K562 (cell line): Measurements from ENCODE around the gene PLPP7. TPM values are rescaled to one million over a fixed set of nuclear protein-coding genes. Genes with fewer than 3 reads are reported as not detected.

Experiments used
- BCL6 ChIP-seq: fragments of 250-450 bp; sonication (Bioruptor Pico); IDR thresholded peaks from 2 replicates; pipeline ENCODE4 v1.4.0; 2020
- CHD4 ChIP-seq: fragments of 200-600 bp; sonication (generic); IDR thresholded peaks from 3 replicates; pipeline ENCODE4 v1.6.1; 2012; ENCODE audit warnings: low read depth, mild to moderate bottlenecking, mixed read lengths, low read length, inconsistent platforms; ENCODE audit not compliant: insufficient read depth, insufficient replicate concordance, poor library complexity, severe bottlenecking
- FOXK1 ChIP-seq: sonication (generic); formaldehyde crosslinking; IDR thresholded peaks from 2 replicates; pipeline ENCODE4 v1.8.0; 2022; ENCODE audit warnings: missing genetic modification reagents, mild to moderate bottlenecking, borderline replicate concordance
- FOXM1 ChIP-seq, 2 experiments: fragments of 450-650 bp in 1 of 2; sonication (generic) in 1 of 2; formaldehyde crosslinking in 1 of 2; IDR thresholded peaks; 2 replicates each; pipeline versions ENCODE4 v1.6.1 to v1.9.0; 2017 to 2022; ENCODE audit warnings: low read depth in 2 of 2, mild to moderate bottlenecking in 2 of 2, missing genetic modification reagents in 1 of 2, moderate library complexity in 1 of 2
- NR1H2 ChIP-seq: sonication (generic); formaldehyde crosslinking; IDR thresholded peaks from 2 replicates; pipeline ENCODE4 v1.4.0; 2020; ENCODE audit warnings: mild to moderate bottlenecking, missing genetic modification reagents
- PML ChIP-seq: IDR thresholded peaks from 2 replicates; pipeline ENCODE4 v1.6.1; 2012; ENCODE audit warnings: low read length, inconsistent platforms
- POLR3A ChIP-seq: IDR thresholded peaks from 2 replicates; pipeline ENCODE4 v1.6.1; 2011; ENCODE audit warnings: borderline replicate concordance, mild to moderate bottlenecking, moderate library complexity; ENCODE audit not compliant: insufficient read length, insufficient read depth; ENCODE audit errors: extremely low read depth
- U2AF2 ChIP-seq: fragments of 200-400 bp; formaldehyde crosslinking; optimal IDR thresholded peaks from 2 replicates; pipeline ENCODE3; 2017; ENCODE audit warnings: low read depth, mild to moderate bottlenecking, low read length
- ZNF668 ChIP-seq: fragments of 250-450 bp; sonication (Bioruptor Pico); IDR thresholded peaks from 2 replicates; pipeline ENCODE4 v1.8.0; 2022; ENCODE audit warnings: mild to moderate bottlenecking, inconsistent platforms
- polyA plus RNA-seq, 8 experiments: library from polyadenylated mRNA; depleted of rRNA in 4 of 8; stranded (reverse) in 5 of 8; unstranded in 3 of 8; fragments of >200 nt; fragmentation: Nextera tagmentation in 2 of 8; fragmentation: Illumina TruSeq in 1 of 8; extraction: Ambion mirVana in 2 of 8; extraction: Trizol in 1 of 8; gene quantifications; 2 replicates each; pipeline versions ENCODE4 v1.2.1 to v1.2.3, GENCODE V29; 2011 to 2014; ENCODE audit warnings: inconsistent platforms in 1 of 8, missing spikeins in 1 of 8
- total RNA-seq, 7 experiments: library from RNA; depleted of rRNA in 6 of 7; stranded (reverse); fragments of >200 nt in 6 of 7; fragmentation: Illumina TruSeq in 2 of 7; extraction: Trizol in 2 of 7; gene quantifications; 2 replicates each; pipeline versions ENCODE4 v1.2.1 to v1.2.3, GENCODE V29; 2011 to 2021; ENCODE audit warnings: low replicate concordance in 1 of 7
- TF ChIP-seq, protein P1 (sequence below): sonication (generic); formaldehyde crosslinking; IDR thresholded peaks from 2 replicates; pipeline ENCODE4 v1.8.1; 2023; ENCODE audit warnings: mild to moderate bottlenecking, missing genetic modification reagents
- TF ChIP-seq, protein P2 (sequence below): fragments of 250-450 bp; sonication (Bioruptor Pico); IDR thresholded peaks from 2 replicates; pipeline ENCODE4 v1.4.0; 2020
- TF ChIP-seq, protein P3 (sequence below), 3 experiments: IDR thresholded peaks in 2 of 3; conservative IDR thresholded peaks in 1 of 3; 2 replicates each; pipeline ENCODE4 v1.5.1; 2011 to 2012; ENCODE audit warnings: low read length in 3 of 3, mild to moderate bottlenecking in 3 of 3, control low read depth in 2 of 3, improper control_type of control experiment in 1 of 3, inconsistent platforms in 1 of 3, low read depth in 1 of 3, mixed read lengths in 1 of 3, moderate library complexity in 1 of 3; ENCODE audit not compliant: insufficient read depth in 2 of 3
- TF ChIP-seq, protein P4 (sequence below), 2 experiments: fragments of 450-650 bp in 1 of 2; sonication (generic) in 1 of 2; formaldehyde crosslinking in 1 of 2; IDR thresholded peaks in 1 of 2; conservative IDR thresholded peaks in 1 of 2; 2 replicates each; pipeline versions ENCODE4 v1.6.1 to v1.8.1; 2016 to 2023; ENCODE audit warnings: mild to moderate bottlenecking in 2 of 2, moderate library complexity in 2 of 2, inconsistent platforms in 1 of 2, missing genetic modification reagents in 1 of 2
- TF ChIP-seq, protein P5 (sequence below): fragments of 450-650 bp; IDR thresholded peaks from 2 replicates; pipeline ENCODE4 v1.6.1; 2016; ENCODE audit warnings: low read depth, mild to moderate bottlenecking, moderate library complexity
- TF ChIP-seq, protein P6 (sequence below): fragments of 200-400 bp; formaldehyde crosslinking; IDR thresholded peaks from 2 replicates; pipeline ENCODE4 v1.6.1; 2017; ENCODE audit warnings: mild to moderate bottlenecking, low read depth, low read length, moderate library complexity

The PLPP7 gene
- total and polyA plus RNA-seq, 9 of the 15 experiments (the other 6 are each of a cell fraction or from before 2014, with no cell fraction given), result 0.09 to 0.93 (median 0.18) TPM; not detected in 4

DNA sequence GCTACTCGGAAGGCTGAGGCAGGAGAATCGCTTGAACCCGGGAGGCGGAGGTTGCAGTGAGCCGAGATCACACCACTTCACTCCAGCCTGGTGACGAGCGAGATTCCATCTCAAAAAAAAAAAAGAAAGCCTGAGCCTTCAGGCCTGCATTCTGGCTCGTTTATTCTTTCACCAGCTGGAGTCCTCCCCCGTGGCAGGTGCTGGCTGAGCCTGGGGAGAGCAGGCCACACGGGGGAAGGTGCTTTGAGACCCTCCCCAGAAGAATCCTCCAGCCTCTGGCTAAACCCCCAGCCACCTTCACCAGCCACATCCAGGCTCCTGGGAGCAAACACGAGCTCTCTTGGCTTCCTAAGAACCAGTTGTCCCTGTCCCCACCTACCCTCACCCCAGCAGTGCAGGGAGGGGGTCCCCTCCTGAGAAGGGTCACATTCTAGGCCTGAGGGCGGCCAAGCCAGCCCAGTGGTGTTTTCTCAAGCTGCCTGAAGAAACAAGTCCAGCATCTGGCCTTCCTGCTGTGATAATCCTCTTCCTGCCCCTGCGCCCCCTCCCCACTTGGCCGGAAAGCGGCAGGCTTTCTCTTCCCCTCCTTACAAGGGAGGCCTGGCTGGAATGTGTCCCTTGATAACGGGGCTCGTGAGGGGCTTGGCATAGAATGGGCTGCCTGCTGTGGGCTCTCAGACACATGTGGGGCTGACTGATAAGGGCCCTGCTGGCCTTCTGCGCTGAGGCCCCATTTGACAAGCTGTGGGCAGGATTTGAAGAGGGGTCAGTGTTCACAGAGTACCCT, 41.5 kb downstream of the PLPP7 start (continued):
- TF ChIP-seq, protein P1, sequence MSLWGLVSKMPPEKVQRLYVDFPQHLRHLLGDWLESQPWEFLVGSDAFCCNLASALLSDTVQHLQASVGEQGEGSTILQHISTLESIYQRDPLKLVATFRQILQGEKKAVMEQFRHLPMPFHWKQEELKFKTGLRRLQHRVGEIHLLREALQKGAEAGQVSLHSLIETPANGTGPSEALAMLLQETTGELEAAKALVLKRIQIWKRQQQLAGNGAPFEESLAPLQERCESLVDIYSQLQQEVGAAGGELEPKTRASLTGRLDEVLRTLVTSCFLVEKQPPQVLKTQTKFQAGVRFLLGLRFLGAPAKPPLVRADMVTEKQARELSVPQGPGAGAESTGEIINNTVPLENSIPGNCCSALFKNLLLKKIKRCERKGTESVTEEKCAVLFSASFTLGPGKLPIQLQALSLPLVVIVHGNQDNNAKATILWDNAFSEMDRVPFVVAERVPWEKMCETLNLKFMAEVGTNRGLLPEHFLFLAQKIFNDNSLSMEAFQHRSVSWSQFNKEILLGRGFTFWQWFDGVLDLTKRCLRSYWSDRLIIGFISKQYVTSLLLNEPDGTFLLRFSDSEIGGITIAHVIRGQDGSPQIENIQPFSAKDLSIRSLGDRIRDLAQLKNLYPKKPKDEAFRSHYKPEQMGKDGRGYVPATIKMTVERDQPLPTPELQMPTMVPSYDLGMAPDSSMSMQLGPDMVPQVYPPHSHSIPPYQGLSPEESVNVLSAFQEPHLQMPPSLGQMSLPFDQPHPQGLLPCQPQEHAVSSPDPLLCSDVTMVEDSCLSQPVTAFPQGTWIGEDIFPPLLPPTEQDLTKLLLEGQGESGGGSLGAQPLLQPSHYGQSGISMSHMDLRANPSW (CRISPR knock-in tag), result no peak
- no peak for TF ChIP-seq NR1H2
- TF ChIP-seq, protein P2, sequence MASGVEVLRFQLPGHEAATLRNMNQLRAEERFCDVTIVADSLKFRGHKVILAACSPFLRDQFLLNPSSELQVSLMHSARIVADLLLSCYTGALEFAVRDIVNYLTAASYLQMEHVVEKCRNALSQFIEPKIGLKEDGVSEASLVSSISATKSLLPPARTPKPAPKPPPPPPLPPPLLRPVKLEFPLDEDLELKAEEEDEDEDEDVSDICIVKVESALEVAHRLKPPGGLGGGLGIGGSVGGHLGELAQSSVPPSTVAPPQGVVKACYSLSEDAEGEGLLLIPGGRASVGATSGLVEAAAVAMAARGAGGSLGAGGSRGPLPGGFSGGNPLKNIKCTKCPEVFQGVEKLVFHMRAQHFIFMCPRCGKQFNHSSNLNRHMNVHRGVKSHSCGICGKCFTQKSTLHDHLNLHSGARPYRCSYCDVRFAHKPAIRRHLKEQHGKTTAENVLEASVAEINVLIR (CRISPR knock-in tag), result no peak
- TF ChIP-seq, protein P3, sequence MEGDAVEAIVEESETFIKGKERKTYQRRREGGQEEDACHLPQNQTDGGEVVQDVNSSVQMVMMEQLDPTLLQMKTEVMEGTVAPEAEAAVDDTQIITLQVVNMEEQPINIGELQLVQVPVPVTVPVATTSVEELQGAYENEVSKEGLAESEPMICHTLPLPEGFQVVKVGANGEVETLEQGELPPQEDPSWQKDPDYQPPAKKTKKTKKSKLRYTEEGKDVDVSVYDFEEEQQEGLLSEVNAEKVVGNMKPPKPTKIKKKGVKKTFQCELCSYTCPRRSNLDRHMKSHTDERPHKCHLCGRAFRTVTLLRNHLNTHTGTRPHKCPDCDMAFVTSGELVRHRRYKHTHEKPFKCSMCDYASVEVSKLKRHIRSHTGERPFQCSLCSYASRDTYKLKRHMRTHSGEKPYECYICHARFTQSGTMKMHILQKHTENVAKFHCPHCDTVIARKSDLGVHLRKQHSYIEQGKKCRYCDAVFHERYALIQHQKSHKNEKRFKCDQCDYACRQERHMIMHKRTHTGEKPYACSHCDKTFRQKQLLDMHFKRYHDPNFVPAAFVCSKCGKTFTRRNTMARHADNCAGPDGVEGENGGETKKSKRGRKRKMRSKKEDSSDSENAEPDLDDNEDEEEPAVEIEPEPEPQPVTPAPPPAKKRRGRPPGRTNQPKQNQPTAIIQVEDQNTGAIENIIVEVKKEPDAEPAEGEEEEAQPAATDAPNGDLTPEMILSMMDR (IDR thresholded peaks at IDR 0.05 in 2 of 3, conservative IDR thresholded peaks at IDR 0.05 in 1 of 3; ENCODE audit: insufficient read depth in 2 of 3, low read depth in 1 of 3, low read length in 3 of 3), result no peak
- TF ChIP-seq, protein P4, sequence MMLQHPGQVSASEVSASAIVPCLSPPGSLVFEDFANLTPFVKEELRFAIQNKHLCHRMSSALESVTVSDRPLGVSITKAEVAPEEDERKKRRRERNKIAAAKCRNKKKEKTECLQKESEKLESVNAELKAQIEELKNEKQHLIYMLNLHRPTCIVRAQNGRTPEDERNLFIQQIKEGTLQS (IDR thresholded peaks at IDR 0.05), result peak; percentile 22; the same call in 1 of the 2 replicates
- TF ChIP-seq, protein P4 (CRISPR knock-in tag; conservative IDR thresholded peaks at IDR 0.05), result no peak
- TF ChIP-seq PML, result peak; percentile 96
- TF ChIP-seq BCL6 (CRISPR knock-in tag), result no peak
- no peak for TF ChIP-seq POLR3A
- TF ChIP-seq CHD4, result no peak
- peak; percentile 93 for TF ChIP-seq FOXM1 (IDR thresholded peaks at IDR 0.05; ENCODE audit: low read depth)
- TF ChIP-seq FOXM1 (CRISPR knock-in tag; IDR thresholded peaks at IDR 0.05; ENCODE audit: low read depth), result no peak
- no peak for TF ChIP-seq FOXK1 (CRISPR knock-in tag)
- TF ChIP-seq U2AF2, result no peak
- no peak for TF ChIP-seq ZNF668 (CRISPR knock-in tag)
- TF ChIP-seq, protein P5, sequence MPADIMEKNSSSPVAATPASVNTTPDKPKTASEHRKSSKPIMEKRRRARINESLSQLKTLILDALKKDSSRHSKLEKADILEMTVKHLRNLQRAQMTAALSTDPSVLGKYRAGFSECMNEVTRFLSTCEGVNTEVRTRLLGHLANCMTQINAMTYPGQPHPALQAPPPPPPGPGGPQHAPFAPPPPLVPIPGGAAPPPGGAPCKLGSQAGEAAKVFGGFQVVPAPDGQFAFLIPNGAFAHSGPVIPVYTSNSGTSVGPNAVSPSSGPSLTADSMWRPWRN, result peak; percentile 73
- TF ChIP-seq, protein P6, sequence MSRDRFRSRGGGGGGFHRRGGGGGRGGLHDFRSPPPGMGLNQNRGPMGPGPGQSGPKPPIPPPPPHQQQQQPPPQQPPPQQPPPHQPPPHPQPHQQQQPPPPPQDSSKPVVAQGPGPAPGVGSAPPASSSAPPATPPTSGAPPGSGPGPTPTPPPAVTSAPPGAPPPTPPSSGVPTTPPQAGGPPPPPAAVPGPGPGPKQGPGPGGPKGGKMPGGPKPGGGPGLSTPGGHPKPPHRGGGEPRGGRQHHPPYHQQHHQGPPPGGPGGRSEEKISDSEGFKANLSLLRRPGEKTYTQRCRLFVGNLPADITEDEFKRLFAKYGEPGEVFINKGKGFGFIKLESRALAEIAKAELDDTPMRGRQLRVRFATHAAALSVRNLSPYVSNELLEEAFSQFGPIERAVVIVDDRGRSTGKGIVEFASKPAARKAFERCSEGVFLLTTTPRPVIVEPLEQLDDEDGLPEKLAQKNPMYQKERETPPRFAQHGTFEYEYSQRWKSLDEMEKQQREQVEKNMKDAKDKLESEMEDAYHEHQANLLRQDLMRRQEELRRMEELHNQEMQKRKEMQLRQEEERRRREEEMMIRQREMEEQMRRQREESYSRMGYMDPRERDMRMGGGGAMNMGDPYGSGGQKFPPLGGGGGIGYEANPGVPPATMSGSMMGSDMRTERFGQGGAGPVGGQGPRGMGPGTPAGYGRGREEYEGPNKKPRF, result no peak
